ENCODE results near the gene OLFML2A. TPM values are rescaled to one million over a fixed set of nuclear protein-coding genes. Genes with fewer than 3 reads are reported as not detected.
A peak's percentile ranks its signal among the peaks of the same experiment; 100 is the strongest.

The OLFML2A gene
- total and polyA plus RNA-seq, 2 of the 13 experiments (the other 11 are each of a cell fraction or from before 2014, with no cell fraction given), result 0.01 to 0.02 TPM

DNA sequence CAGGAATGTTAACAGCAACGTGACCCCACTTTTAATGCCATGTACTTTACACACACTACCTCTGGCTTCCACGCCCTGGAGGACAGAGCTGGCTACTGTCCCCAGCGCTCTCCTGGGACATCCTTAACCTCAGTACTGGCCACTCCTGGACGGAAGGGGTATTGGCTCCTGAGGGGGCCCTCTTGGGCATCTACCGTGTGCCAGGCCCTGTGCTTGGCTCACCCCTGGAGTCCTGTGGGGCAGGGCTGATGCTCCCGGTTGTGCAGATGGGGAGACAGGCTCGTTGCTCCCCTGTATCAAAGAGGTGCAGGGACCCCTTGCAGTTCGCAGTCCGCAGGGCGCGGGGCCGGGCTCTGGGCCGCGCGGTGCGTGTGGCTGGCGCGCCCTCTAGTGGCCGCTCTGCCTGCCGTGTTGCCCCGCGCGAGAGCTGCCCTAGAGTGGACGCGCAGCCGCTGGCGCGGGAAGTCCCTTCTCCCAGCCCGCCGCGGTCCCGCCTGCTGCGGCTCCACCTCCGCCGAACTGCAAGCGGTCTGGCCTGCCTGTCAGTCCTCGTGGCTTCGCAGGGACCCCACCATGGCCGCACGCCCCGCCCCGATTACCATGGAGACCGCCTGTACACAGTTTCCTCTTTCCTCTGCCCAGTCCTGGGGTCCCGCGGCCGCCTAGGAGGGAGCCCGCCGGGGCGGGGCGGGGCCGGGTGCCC is 76.0 kb downstream of the OLFML2A start, which contains the start of gene WDR38 (continued):
- no peak for TF ChIP-seq ZNF543 (CRISPR knock-in tag; IDR thresholded peaks at IDR 0.05)
- peak; percentile 39; the same call in 1 of the 2 replicates for TF ChIP-seq YEATS2 (CRISPR knock-in tag; IDR thresholded peaks at IDR 0.05; ENCODE audit: borderline replicate concordance)
- TF ChIP-seq, protein P1, sequence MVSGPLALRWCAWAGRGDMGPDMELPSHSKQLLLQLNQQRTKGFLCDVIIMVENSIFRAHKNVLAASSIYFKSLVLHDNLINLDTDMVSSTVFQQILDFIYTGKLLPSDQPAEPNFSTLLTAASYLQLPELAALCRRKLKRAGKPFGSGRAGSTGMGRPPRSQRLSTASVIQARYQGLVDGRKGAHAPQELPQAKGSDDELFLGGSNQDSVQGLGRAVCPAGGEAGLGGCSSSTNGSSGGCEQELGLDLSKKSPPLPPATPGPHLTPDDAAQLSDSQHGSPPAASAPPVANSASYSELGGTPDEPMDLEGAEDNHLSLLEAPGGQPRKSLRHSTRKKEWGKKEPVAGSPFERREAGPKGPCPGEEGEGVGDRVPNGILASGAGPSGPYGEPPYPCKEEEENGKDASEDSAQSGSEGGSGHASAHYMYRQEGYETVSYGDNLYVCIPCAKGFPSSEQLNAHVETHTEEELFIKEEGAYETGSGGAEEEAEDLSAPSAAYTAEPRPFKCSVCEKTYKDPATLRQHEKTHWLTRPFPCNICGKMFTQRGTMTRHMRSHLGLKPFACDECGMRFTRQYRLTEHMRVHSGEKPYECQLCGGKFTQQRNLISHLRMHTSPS (CRISPR knock-in tag; IDR thresholded peaks at IDR 0.05; ENCODE audit: low read depth), result peak; percentile 21; the same call in 1 of the 2 replicates
- no peak for TF ChIP-seq PHF5A (CRISPR knock-in tag; IDR thresholded peaks at IDR 0.05; ENCODE audit: low read depth, unreplicated experiment)
- peak; percentile 82; the same call in 1 of the 2 replicates for TF ChIP-seq HNRNPL (IDR thresholded peaks at IDR 0.05; ENCODE audit: low read depth, low read length)
- TF ChIP-seq HIVEP1 (CRISPR knock-in tag; IDR thresholded peaks at IDR 0.05), result peak; percentile 72; the same call in 1 of the 2 replicates
- TF ChIP-seq SP4 (CRISPR knock-in tag; IDR thresholded peaks at IDR 0.05), result 0 out of 2 replicates have a peak, but pooled peaks have one; percentile 51
- TF ChIP-seq ELF1 (CRISPR knock-in tag; IDR thresholded peaks at IDR 0.05), result peak; percentile 11; the same call in 1 of the 2 replicates
- TF ChIP-seq FOXC1 (CRISPR knock-in tag; IDR thresholded peaks at IDR 0.05; ENCODE audit: borderline replicate concordance), result peak; percentile 39; the same call in 1 of the 2 replicates
- TF ChIP-seq HNRNPLL (IDR thresholded peaks at IDR 0.05; ENCODE audit: low read depth, low read length, poor library complexity, severe bottlenecking), result peak; percentile 33
- TF ChIP-seq ZSCAN20 (CRISPR knock-in tag; IDR thresholded peaks at IDR 0.05; ENCODE audit: borderline replicate concordance), result no peak
- TF ChIP-seq SMAD1 (CRISPR knock-in tag; IDR thresholded peaks at IDR 0.05; ENCODE audit: borderline replicate concordance, low read depth), result peak; percentile 64; the same call in 1 of the 2 replicates
- TF ChIP-seq ZNF121 (CRISPR knock-in tag; IDR thresholded peaks at IDR 0.05), result peak; percentile 20; the same call in 1 of the 2 replicates
- no peak for TF ChIP-seq GABPA (IDR thresholded peaks at IDR 0.05; ENCODE audit: low read depth, low read length)
- TF ChIP-seq GABPA (CRISPR knock-in tag; IDR thresholded peaks at IDR 0.05; ENCODE audit: low read depth), result no peak
- TF ChIP-seq ZNF180 (CRISPR knock-in tag; IDR thresholded peaks at IDR 0.05; ENCODE audit: borderline replicate concordance, low read depth), result no peak
- peak; percentile 73 for TF ChIP-seq SALL2 (CRISPR knock-in tag; IDR thresholded peaks at IDR 0.05)
- TF ChIP-seq ZBTB3 (CRISPR knock-in tag; IDR thresholded peaks at IDR 0.05; ENCODE audit: borderline replicate concordance, low read depth), result no peak
- peak; percentile 28; the same call in 1 of the 2 replicates for TF ChIP-seq MED1 (CRISPR knock-in tag; IDR thresholded peaks at IDR 0.05)
- no peak for TF ChIP-seq SP5 (CRISPR knock-in tag; IDR thresholded peaks at IDR 0.05; ENCODE audit: borderline replicate concordance, low read depth)

Measured in HepG2 (cell line).